COR-L47 (cell line): ENCODE data around the gene ELAVL3.

Source experiments
- DNase-seq: peaks from one replicate; lab custom pipeline; 2025; lab: John Stamatoyannopoulos, UW

Gene ELAVL3

GRCh38 chr19:11480715-11481533 is at the start of gene ELAVL3:
Gene ELAVL3 (minus strand): TSS chr19:11481046. CDS start chr19:11480608, 438 bp downstream.
- peak; percentile 79 for DNase-seq

DNA sequence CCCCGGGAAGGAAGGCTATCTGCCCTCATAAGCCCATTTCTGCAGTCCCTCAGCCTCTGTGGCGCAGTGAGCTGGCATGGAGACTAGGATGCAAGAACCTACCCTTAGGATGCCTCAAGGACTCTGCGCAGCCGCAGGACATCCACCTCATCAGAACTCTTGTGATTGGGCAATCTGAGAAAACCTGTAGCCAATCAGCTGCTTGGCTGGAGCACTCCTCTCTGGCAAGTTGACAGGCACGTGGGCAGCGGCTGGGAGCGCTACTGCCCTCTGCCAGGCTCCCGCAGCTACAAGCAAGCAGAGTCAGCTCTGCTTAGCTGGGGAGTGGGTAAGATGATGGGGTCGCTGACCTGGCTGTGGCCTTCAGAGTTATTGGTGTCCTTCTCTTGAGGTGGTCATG is 49.6 kb upstream of the ELAVL3 start:
- peak; percentile 93 for DNase-seq

- DNase-seq = peak; percentile 95
Measured at GRCh38 chr19:11528551-11529341, 47.9 kb upstream of the ELAVL3 start, which contains the start of gene ECSIT. Gene ECSIT (minus strand): TSS chr19:11529134. CDS start chr19:11519170, 9,964 bp downstream.

GRCh38 chr19:11519138-11519537 is 38.3 kb upstream of the ELAVL3 start:
- no peak for DNase-seq

DNA sequence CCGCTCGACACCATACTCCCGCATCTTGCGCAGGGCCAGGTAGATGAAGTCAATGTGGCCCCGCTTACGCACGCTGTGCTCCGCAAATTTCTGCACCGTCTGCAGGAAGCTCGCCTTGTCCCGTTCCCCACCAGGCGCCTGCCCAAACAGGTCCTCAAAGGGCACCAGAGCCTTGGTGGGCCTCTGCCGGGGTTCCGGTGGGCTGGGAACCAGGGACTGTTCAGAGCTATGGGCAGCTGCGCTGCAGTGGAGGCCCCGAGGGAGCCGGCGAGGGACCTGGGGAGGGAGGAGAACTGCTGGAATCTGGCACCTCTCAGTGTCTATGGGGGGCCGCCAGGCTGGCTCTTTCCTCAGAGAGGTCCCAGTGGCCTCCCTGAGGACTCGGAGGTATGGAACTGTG is 33.1 kb upstream of the ELAVL3 start:
- DNase-seq = no peak

GRCh38 chr19:11510444-11510843 is 29.6 kb upstream of the ELAVL3 start:
- DNase-seq = no peak

DNA sequence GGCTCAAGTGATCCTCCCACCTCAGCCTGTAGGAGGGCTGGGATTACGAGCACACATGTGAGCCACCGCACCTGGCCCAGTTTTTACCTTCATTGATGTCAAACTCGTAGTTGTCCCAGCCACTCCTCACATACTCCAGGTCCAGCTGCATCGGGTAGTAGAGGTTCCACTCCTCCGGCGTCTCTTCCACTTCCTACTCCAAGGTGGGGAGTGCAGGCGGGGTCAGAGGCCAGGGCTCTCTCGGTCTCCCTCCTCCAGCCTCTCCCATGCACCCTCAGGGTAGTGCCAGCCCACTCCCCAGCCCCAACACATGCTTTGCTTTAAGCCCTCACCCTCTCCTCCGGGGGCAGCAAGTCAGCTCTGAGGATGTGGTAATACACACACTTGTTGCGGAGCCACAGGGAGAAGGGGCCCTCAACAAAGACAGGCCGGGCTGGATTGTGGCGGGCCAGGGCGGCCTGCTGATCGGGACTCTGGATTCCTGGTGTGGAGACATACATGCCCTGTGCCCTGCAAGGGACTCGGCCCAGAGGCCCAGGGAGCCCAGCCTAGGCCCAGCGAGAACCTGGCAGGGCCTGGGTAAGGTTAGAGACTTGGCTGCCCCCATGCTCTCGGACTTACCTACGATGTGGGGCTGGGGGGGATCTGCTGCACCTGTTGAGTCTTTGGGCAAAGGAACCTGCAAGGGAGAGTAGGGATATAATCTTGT is 26.7 kb upstream of the ELAVL3 start:
- DNase-seq = no peak

- no peak for DNase-seq
Measured at GRCh38 chr19:11506967-11507366, 26.1 kb upstream of the ELAVL3 start.

GRCh38 chr19:11506101-11506555 is 25.3 kb upstream of the ELAVL3 start:
- DNase-seq = no peak

GRCh38 chr19:11505504-11506100 is 24.8 kb upstream of the ELAVL3 start, which contains the start of gene ZNF653:
Gene ZNF653 (minus strand): TSS chr19:11505839. CDS start chr19:11505786, 53 bp downstream.
- peak; percentile 95 for DNase-seq

GRCh38 chr19:11505032-11505503 is 24.2 kb upstream of the ELAVL3 start:
- peak; percentile 96 for DNase-seq

DNA sequence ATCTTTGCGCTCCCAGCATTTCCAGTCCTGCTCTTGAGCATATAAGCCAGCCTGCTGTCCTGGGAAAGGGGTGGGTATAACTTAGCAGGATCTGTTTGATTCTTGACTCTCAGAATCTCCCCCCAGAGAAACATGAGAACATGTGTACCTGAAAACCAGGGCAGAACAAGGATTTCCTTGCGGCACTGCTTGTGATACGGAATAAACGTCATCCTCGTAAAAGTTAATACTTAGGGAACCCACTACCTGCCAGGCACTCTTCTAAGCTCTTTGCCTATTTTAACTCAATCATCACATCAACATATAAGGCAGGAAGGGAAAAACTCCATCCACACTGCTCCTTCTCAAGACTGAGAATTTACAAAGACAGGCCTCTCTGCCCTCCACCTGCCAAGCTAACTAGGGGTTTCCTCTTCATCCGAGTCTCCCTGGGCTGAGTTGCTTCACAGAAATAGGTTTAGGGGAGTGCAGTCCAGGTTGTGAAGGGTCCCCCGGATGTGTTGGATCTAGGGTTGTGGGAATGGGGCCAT is 23.7 kb upstream of the ELAVL3 start:
- DNase-seq = no peak

- DNase-seq = no peak
Measured at GRCh38 chr19:11499890-11500420, 19.1 kb upstream of the ELAVL3 start.

DNA sequence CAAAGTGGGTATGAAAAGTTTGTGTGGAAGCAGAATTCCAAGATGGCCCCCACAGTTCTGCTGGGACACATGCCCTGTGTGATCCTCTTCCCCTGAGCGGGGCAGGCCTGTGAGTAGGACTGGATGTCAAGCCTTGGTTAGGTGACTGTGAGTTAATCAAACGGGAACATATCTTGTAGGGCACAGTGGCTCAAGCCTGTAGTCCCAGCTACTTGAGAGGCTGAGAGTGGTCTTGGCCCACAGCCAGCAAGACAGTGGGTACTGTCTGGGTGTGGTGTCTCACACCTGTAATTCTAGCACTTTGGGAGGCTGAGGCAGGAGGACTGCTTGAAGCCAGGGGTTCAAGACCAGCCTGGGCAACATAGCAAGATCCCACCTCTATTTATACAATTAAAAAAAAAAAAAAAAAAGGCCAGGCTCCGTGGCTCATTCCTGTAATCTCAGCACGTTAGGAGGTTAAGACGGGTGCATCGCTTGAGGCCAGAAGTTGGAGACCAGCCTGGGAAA is 18.4 kb upstream of the ELAVL3 start:
- no peak for DNase-seq

- peak; percentile 33 for DNase-seq
Measured at GRCh38 chr19:11496391-11497163, 15.7 kb upstream of the ELAVL3 start.

- DNase-seq = no peak
Measured at GRCh38 chr19:11495885-11496284, 15.0 kb upstream of the ELAVL3 start.

- no peak for DNase-seq
Measured at GRCh38 chr19:11495481-11495880, 14.6 kb upstream of the ELAVL3 start.

GRCh38 chr19:11494634-11495285 is 13.9 kb upstream of the ELAVL3 start:
- no peak for DNase-seq

DNA sequence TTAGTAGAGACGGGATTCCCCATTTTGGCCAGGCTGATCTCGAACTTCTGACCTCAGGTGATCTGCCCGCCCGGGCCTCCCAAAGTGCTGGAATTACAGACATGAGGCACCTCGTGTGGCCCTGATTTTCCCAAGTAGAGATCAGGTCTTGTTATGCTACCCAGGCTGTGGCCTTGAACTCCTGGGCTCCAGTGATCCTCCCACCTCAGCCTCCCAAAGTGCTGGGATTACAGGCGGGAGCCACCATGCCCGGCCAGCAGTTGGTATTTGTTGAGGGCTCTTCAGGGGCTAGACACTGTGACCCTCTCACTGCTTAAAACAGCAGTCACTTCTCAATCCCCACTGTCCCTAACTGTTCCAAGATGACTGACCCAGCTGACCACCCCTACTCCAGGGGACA is 8.5 kb upstream of the ELAVL3 start:
- DNase-seq = no peak
